ES-I3 (cell line): ENCODE results near the gene FBXO36.

Experiments used
- H3K36me3 ChIP-seq: 2 replicates; pipeline ENCODE4 v1.6.1; 2013; ENCODE audit warnings: mild to moderate bottlenecking, low read length, control low read depth, moderate library complexity; ENCODE audit not compliant: insufficient read depth
- H3K4me1 ChIP-seq: 2 replicates; pipeline ENCODE4 v1.6.1; 2013; ENCODE audit warnings: mild to moderate bottlenecking, control low read depth, low read length; ENCODE audit not compliant: insufficient read depth
- H3K9ac ChIP-seq: 2 replicates; pipeline ENCODE4 v1.6.1; 2013; ENCODE audit warnings: low read depth, mild to moderate bottlenecking, low read length, moderate library complexity
- H3K9me3 ChIP-seq: 2 replicates; pipeline ENCODE4 v1.6.1; 2013; ENCODE audit warnings: mild to moderate bottlenecking, low read length, moderate library complexity; ENCODE audit not compliant: control insufficient read depth, insufficient read depth

Gene FBXO36

DNA sequence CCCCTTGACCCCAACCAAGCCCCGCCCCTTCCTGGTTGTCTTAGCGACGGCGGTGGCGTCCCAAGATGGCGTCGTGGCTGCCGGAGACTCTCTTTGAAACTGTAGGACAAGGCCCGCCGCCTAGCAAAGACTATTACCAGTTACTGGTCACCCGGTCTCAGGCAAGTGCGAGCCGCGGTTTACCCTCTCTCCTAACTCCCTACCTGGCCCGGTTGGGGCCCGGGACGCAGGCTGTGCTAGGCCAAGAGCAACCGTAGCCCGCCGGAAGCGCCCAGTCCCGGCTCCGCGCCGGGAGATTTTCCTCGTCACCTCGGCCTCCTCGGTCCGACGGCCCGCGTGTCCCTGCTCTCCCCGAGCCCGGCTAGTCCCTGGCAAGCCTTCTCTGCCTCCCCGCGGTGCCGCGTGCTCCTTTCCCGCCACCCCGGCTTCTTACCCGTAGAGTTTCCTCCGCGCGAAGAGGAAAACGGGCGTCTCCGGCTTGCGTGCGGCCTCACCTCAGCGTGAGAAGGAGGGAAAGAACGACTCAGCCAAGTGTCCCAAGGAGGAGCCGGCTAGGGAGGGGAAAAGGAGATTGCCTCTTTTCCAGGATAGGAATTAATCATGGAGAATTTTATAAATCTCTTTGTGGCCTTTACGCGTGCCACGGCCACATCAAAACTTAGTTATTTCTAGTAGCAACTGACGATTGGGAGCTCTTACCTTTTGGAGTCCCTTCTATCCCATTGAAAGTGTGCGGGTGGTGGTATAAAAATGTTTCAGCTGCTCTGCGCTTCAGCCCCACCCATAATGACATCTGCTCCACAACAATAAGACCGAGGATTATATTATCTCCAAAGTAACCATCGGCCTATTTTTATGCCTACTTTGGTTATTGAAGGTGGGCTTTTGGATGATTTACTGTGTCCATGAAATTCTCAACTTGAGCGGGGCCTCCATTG lies at the start of gene FBXO36:
FBXO36 (plus strand) TSS at position 55 of the 938 bp plus-strand sequence; CDS start at position 66, 11 bp downstream.
- Histone ChIP-seq H3K9ac (peak within 1 kb of the TSS; percentile 82), H3K4me1 (no peaks in the 10 kb centered on the region), H3K9me3 (no peaks in the 10 kb centered on the region), H3K36me3 (no peaks in the 10 kb centered on the region; the same call in 1 of the 2 replicates)

- no peaks in the 10 kb centered on the region for H3K36me3 ChIP-seq
- H3K9me3 ChIP-seq = no peaks in the 10 kb centered on the region
- no peak overlapping the region for H3K9ac ChIP-seq
- H3K4me1 ChIP-seq = peaks cover 8% of the 10 kb centered on the region; the same call in 1 of the 2 replicates
Measured at GRCh38 chr2:229873123-229873581, 49.2 kb upstream of the FBXO36 start.

DNA sequence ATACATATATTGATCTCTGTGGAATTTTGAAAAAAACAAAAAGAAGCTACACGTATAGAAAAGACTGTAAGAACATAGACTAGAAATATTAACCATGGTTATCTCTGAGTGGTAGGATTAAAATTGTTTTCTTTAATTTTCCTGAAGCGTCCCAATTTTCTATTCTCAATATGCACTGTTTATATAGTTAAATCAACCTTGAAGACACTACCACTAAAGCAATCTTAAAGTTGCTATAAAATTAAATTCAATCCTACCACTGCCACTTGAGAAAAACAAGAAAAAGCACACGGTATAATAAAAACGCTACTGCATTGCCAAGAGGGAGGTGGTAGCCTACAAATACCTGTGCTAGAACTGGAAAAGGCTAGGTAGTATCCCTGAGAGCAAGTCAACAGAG lies 47.7 kb upstream of the FBXO36 start:
- Histone ChIP-seq H3K9me3 (no peaks in the 10 kb centered on the region), H3K9ac (no peak overlapping the region), H3K4me1 (no peaks in the 10 kb centered on the region), H3K36me3 (no peaks in the 10 kb centered on the region)

DNA sequence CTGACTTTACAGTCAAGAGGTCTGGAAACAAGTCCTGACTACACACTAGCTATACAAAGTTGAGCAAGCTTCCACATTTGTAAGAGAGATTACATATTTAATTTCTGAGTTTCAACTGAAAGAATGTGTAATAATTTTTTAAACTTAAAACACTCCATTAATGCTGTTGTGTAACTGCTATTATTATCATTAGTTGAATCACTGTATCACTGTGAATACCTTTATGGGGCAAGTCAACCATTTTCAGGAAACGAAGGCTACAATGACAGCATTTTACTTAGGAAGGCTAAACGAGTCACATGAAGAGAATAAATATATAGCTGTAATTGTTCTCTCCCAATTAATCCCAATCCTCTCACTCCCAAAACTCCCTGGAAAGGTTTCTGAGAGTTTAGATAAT lies 46.8 kb upstream of the FBXO36 start:
- H3K36me3 ChIP-seq = no peaks in the 10 kb centered on the region; the same call in 1 of the 2 replicates
- no peak overlapping the region for H3K9ac ChIP-seq
- H3K4me1 ChIP-seq = no peaks in the 10 kb centered on the region
- H3K9me3 ChIP-seq = no peaks in the 10 kb centered on the region

- no peak overlapping the region for H3K9ac ChIP-seq
- no peaks in the 10 kb centered on the region for H3K4me1 ChIP-seq
- H3K36me3 ChIP-seq = no peaks in the 10 kb centered on the region; the same call in 1 of the 2 replicates
- H3K9me3 ChIP-seq = no peaks in the 10 kb centered on the region
Measured at GRCh38 chr2:229879191-229879950, 42.9 kb upstream of the FBXO36 start.

DNA sequence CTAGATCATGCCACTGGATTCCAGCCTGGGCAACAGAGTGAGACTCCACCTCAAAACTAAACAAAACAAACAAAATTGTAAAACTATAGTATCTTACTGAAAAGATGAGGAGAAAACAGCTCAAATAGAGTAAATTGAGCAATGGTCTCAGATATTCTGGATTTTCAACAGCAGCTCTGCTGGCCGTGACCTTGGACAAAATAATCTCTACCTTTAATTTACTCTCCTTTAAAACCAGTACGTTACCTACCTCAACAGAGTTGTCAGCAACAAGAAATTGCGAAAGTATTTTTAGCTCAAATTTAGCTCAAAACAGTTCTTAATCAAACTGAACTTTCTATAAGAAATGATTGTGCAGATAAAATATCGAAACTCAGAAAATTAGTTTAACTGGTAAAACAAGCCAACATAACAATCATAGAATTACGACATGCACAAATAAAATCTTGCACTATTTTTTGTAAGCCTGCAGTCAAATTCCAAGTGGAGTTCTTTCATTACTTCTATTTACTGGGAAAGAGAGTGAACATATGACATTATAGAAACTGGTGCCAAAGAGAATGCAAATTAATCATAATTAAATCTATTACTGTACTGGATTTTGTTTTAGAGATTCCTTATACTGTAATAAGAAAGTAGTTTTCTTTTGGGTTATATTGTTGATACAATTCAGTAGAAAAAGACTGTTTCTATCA lies 41.3 kb upstream of the FBXO36 start:
- no peaks in the 10 kb centered on the region for H3K9me3 ChIP-seq
- no peaks in the 10 kb centered on the region for H3K4me1 ChIP-seq
- H3K36me3 ChIP-seq = no peaks in the 10 kb centered on the region; the same call in 1 of the 2 replicates
- H3K9ac ChIP-seq = no peak overlapping the region

- no peak overlapping the region for H3K9ac ChIP-seq
- no peaks in the 10 kb centered on the region for H3K9me3 ChIP-seq
- no peaks in the 10 kb centered on the region for H3K4me1 ChIP-seq
- H3K36me3 ChIP-seq = no peaks in the 10 kb centered on the region; the same call in 1 of the 2 replicates
Measured at GRCh38 chr2:229882583-229882982, 39.7 kb upstream of the FBXO36 start.

DNA sequence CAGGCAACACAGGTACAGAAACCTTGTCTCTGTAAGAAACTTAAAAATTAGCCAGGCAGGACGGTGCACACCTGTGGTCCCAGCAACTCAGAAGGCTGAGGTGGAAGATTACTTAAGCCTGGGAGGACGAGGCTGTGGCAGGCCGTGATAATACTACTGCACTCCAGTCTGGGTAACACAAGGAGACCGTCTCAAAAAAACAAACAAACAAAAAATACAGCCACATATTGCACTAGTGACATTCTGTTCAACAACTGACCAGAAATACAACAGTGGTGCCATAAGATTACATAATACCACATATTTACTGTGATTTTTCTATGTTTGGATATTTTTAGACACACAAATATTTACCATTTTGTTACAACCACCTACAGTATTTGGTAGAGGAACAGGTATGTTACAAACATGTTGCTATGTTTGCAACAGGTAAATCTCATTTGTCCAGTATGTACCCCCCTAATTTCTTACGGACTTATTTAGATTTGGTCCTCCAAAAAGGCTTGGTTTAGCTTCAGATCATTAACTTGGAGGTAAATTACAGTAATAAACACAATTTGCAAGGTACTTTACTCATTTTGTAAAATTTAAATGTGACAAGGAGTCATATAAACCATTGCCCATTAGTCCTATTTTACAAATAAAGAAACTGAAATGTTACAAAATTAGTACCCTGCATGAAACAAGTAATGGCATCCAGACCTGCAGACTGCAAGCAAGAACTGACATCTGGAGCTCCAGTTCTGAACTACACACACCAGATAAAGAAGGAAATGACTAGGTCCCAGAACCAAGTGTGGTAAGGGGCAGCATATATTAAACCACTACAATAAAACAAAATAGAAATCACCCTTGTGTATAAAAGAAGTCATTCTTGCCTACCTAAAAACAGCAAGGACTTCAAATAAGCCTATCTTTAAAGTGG lies 37.3 kb upstream of the FBXO36 start:
- Histone ChIP-seq H3K9me3 (no peaks in the 10 kb centered on the region), H3K9ac (no peak overlapping the region), H3K36me3 (no peaks in the 10 kb centered on the region; the same call in 1 of the 2 replicates), H3K4me1 (no peaks in the 10 kb centered on the region)

- H3K9ac ChIP-seq = no peak overlapping the region
- H3K9me3 ChIP-seq = no peaks in the 10 kb centered on the region
Measured at GRCh38 chr2:229887441-229887840, 34.9 kb upstream of the FBXO36 start.

DNA sequence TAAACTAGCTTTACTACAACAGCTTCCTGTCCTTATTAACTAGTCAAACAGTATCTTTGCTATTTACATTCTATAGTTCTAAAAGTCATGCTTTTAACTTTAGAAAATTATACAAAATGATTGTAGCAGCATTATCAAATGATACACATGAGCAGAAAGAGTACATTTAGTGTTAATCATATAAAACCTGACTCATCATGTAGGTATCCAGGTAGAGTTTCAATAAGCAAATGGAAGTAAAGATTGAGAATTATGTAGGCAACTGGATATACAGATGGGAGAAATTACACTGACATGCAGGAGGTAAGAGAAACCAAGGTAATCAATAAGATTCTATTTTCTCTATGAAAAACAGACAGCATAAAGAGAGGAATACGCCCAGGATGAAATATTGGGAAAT lies 34.3 kb upstream of the FBXO36 start:
- H3K36me3 ChIP-seq = 0 out of 2 replicates have a peak, but pooled peaks cover 3% of the 10 kb centered on the region
- no peak overlapping the region for H3K9ac ChIP-seq
- no peaks in the 10 kb centered on the region for H3K9me3 ChIP-seq
- H3K4me1 ChIP-seq = no peaks in the 10 kb centered on the region

More at GRCh38 chr2:229887441-229887840, 34.9 kb upstream of the FBXO36 start:
- H3K36me3 ChIP-seq = 0 out of 2 replicates have a peak, but pooled peaks cover 3% of the 10 kb centered on the region
- H3K4me1 ChIP-seq = no peaks in the 10 kb centered on the region

GRCh38 chr2:229889023-229889422 lies 33.3 kb upstream of the FBXO36 start:
- 0 out of 2 replicates have a peak, but pooled peaks cover 3% of the 10 kb centered on the region for H3K36me3 ChIP-seq
- no peak overlapping the region for H3K9ac ChIP-seq
- H3K4me1 ChIP-seq = no peaks in the 10 kb centered on the region
- no peaks in the 10 kb centered on the region for H3K9me3 ChIP-seq

DNA sequence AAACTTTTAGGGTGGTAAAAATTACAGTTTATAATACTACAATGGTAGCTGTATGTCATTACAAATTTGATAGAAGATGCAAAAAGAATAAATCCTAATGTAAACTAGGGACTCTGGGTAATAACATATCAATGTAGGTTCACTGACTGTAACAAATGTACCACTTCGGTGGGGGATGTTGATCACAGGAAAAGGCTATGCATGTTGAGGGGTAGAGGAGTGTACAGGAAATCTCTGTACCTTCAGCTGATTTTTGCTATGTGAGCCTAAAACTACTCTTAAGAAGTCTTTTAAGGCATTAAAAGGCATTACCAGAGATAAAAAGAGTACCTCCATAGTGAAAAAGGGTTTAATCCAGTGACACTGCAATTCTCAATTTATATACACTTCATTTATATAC lies 25.4 kb upstream of the FBXO36 start:
- Histone ChIP-seq H3K9ac (no peak overlapping the region), H3K9me3 (no peaks in the 10 kb centered on the region), H3K4me1 (no peaks in the 10 kb centered on the region; the same call in 1 of the 2 replicates), H3K36me3 (no peaks in the 10 kb centered on the region)

DNA sequence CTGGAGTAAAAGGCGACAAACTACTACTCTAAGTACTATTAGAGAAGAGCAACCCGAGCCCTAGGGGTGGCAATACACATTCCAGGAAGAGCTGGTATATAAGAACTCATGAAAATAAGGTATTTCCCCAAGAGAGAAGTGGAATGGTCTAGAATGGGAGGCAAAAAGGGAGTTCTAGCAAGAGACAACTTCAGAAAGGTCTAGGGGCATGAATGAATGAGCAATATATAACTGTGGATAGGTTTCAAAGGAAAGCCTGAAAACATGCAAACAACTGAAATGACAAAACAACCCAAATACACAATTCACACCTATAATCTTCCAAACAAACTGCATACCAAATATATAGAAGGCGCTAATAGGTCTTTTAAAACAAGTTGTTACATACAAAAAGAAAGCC lies 22.7 kb upstream of the FBXO36 start:
- Histone ChIP-seq H3K36me3 (no peaks in the 10 kb centered on the region), H3K4me1 (no peaks in the 10 kb centered on the region; the same call in 1 of the 2 replicates), H3K9ac (no peak overlapping the region), H3K9me3 (no peaks in the 10 kb centered on the region)
